Measurements from ENCODE around the gene RASL11B. TPM values are rescaled to one million over a fixed set of nuclear protein-coding genes. Genes with fewer than 3 reads are reported as not detected.

RASL11B gene
- total and polyA plus RNA-seq, 10 of the 15 experiments (the other 5 are each of a cell fraction or from before 2014, with no cell fraction given), result 0.06 to 0.45 (median 0.08) TPM; not detected in 5

DNA sequence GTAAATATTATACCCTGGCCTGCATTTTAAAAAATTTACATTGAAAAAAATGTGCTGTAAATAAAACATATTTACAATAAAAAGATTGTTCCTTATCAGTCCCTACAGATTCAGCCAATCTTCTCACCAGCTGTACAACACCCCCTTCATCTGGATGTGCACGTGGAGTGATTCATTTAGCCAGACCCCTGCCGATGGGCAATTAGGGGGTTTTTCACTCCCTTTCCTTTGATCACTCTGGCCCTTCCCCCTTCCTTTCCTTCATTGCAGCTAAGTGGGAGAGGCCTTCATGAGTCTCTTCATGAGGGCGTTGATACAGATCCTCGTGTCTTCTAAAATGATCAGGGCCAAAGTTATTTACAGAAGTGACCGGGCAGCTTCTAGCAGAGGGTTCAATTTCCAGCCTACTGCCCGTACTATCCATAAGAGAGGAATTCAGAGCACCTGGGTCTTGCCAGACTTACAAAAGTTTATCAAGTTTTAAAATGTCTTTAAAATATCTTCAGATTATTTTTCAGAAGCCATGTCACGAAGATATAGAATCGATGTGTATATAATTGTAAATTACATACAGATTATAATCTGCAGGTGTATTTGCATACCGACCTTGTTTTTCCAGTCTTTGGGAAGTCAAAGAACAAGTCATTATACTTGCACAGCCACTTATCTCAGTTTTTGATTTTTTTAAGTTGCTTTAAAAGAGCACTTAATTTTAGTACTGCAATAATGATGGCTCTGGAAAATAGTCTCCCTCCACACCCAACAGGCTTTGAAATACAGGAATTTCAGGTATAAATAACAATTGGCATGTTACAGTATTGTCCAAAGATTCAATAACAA lies 21.4 kb upstream of the RASL11B start (continued):
- TF ChIP-seq, protein P1, sequence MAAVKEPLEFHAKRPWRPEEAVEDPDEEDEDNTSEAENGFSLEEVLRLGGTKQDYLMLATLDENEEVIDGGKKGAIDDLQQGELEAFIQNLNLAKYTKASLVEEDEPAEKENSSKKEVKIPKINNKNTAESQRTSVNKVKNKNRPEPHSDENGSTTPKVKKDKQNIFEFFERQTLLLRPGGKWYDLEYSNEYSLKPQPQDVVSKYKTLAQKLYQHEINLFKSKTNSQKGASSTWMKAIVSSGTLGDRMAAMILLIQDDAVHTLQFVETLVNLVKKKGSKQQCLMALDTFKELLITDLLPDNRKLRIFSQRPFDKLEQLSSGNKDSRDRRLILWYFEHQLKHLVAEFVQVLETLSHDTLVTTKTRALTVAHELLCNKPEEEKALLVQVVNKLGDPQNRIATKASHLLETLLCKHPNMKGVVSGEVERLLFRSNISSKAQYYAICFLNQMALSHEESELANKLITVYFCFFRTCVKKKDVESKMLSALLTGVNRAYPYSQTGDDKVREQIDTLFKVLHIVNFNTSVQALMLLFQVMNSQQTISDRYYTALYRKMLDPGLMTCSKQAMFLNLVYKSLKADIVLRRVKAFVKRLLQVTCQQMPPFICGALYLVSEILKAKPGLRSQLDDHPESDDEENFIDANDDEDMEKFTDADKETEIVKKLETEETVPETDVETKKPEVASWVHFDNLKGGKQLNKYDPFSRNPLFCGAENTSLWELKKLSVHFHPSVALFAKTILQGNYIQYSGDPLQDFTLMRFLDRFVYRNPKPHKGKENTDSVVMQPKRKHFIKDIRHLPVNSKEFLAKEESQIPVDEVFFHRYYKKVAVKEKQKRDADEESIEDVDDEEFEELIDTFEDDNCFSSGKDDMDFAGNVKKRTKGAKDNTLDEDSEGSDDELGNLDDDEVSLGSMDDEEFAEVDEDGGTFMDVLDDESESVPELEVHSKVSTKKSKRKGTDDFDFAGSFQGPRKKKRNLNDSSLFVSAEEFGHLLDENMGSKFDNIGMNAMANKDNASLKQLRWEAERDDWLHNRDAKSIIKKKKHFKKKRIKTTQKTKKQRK (IDR thresholded peaks at IDR 0.05; ENCODE audit: low read depth, low read length), result no peak
- TF ChIP-seq CEBPB (IDR thresholded peaks at IDR 0.05; ENCODE audit: borderline replicate concordance in 1 of 2, low read depth in 2 of 2, low read length in 2 of 2), result no peak

DNA sequence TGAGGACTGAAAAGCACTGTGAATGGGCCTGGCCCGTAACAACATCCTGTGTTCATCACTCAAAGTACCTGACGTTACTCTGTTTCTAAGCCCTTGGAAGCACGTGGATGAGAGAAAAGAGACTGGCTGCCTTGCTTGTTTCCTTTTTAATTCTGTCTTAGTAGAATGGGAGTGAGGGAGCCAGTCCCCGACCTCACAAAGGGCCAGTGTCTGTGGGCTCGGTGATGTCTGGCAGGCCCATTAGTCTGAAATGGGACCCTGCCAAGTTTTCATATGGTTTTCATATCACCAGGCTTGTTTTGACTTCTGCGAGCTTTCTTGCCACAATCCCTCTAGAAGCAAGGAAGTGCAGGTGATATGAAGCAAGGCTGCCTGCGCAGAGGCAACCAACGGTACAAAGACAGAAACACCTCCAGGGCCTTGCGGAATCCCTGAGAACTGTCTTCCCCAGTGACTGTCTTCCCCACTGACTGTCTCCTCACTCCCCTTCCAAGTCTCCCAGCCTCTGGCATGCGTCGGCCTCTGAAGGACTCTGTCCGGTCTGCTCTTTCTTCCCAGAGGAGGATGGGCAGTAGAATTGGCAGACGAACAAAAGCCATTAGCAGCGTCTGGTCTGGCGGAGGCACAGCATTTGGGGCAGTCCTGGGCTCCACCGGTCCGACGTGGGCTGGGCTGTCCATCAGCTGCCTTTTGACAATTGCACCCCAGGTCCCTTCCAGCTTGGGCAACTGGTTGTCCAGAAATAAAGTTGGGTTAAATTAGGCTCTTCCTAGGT lies 20.2 kb upstream of the RASL11B start:
- 69% methylated on average over 18 of the region's 18 CpGs for WGBS (ENCODE audit: insufficient coverage, insufficient replicate concordance, low lambda C conversion rate, missing lambda C conversion rate)
- ChIA-PET CTCF (interaction anchor here (1.1 kb wide), 1 partner anchor 70 kb away, joined by 3 read pairs; no protein-coding TSS in a partner anchor), POLR2A (no interaction called here), RAD21 (ENCODE audit: unreplicated experiment) (no interaction called here), SMC1A (ENCODE audit: uncharacterized antibody, unreplicated experiment) (interaction anchor here (1.1 kb wide), 1 partner anchor 16 kb away, joined by 3 read pairs; no protein-coding TSS in a partner anchor)
- H3K79me2 ChIP-seq (ENCODE audit: control insufficient read depth, insufficient read depth, low read length), result no peaks in the 10 kb centered on the region
- DNase-seq (ENCODE audit: low read depth, low spot score), result no peak
- no peaks in the 10 kb centered on the region for H3K36me3 ChIP-seq (ENCODE audit: control insufficient read depth in 2 of 2, insufficient read depth in 2 of 2, low read length in 1 of 2)
- H3K9ac ChIP-seq (ENCODE audit: control insufficient read depth, insufficient read depth, low read length), result no peak overlapping the region
- no TSS peak for BruUV-seq (replicated peaks)
- no peak for TF ChIP-seq ASH2L (IDR thresholded peaks at IDR 0.05; ENCODE audit: borderline replicate concordance, low read depth)
- no peak for TF ChIP-seq CHD2 (IDR thresholded peaks at IDR 0.05; ENCODE audit: borderline replicate concordance, low read depth, low read length)
- TF ChIP-seq ZNF274 (IDR thresholded peaks at IDR 0.05; ENCODE audit: insufficient read depth, insufficient read length), result no peak
- TF ChIP-seq, protein P2, sequence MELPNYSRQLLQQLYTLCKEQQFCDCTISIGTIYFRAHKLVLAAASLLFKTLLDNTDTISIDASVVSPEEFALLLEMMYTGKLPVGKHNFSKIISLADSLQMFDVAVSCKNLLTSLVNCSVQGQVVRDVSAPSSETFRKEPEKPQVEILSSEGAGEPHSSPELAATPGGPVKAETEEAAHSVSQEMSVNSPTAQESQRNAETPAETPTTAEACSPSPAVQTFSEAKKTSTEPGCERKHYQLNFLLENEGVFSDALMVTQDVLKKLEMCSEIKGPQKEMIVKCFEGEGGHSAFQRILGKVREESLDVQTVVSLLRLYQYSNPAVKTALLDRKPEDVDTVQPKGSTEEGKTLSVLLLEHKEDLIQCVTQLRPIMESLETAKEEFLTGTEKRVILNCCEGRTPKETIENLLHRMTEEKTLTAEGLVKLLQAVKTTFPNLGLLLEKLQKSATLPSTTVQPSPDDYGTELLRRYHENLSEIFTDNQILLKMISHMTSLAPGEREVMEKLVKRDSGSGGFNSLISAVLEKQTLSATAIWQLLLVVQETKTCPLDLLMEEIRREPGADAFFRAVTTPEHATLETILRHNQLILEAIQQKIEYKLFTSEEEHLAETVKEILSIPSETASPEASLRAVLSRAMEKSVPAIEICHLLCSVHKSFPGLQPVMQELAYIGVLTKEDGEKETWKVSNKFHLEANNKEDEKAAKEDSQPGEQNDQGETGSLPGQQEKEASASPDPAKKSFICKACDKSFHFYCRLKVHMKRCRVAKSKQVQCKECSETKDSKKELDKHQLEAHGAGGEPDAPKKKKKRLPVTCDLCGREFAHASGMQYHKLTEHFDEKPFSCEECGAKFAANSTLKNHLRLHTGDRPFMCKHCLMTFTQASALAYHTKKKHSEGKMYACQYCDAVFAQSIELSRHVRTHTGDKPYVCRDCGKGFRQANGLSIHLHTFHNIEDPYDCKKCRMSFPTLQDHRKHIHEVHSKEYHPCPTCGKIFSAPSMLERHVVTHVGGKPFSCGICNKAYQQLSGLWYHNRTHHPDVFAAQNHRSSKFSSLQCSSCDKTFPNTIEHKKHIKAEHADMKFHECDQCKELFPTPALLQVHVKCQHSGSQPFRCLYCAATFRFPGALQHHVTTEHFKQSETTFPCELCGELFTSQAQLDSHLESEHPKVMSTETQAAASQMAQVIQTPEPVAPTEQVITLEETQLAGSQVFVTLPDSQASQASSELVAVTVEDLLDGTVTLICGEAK (IDR thresholded peaks at IDR 0.05; ENCODE audit: borderline replicate concordance), result no peak
- TF ChIP-seq, protein P3, sequence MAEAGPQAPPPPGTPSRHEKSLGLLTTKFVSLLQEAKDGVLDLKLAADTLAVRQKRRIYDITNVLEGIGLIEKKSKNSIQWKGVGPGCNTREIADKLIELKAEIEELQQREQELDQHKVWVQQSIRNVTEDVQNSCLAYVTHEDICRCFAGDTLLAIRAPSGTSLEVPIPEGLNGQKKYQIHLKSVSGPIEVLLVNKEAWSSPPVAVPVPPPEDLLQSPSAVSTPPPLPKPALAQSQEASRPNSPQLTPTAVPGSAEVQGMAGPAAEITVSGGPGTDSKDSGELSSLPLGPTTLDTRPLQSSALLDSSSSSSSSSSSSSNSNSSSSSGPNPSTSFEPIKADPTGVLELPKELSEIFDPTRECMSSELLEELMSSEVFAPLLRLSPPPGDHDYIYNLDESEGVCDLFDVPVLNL (IDR thresholded peaks at IDR 0.05; ENCODE audit: low read depth, low read length), result no peak
- no peak overlapping the region for H3K4me2 ChIP-seq (ENCODE audit: control insufficient read depth, insufficient read depth)
- intact Hi-C loops (cut with micrococcal nuclease; ENCODE audit: unreplicated experiment) (no loop called here), in situ Hi-C loops (cut with MboI) (no loop called here)
- no peak for FAIRE-seq
- no peaks in the 10 kb centered on the region for H3K4me1 ChIP-seq (ENCODE audit: control insufficient read depth, insufficient read depth, low read length)
- no peaks in the 10 kb centered on the region for H4K20me1 ChIP-seq (ENCODE audit: control insufficient read depth, insufficient read depth)
- H3K27ac ChIP-seq (ENCODE audit: control insufficient read depth, insufficient read depth), result no peak overlapping the region
- no peak overlapping the region for H3K4me3 ChIP-seq
- H3K27me3 ChIP-seq (replicated peaks in 1 of 2; ENCODE audit: control insufficient read depth in 2 of 2, insufficient read depth in 2 of 2, low read length in 1 of 2), result no peaks in the 10 kb centered on the region
- no peak overlapping the region for H2AFZ ChIP-seq (ENCODE audit: control insufficient read depth, low read depth, low read length)
- no peaks in the 10 kb centered on the region for H3K9me3 ChIP-seq (replicated peaks; ENCODE audit: control insufficient read depth, insufficient read depth, low read length)
- no peak for ATAC-seq
